Neuronal stem cell (in vitro differentiated cells): ENCODE results near the gene ZDHHC11.

Experiments used
- DNase-seq: peaks from one replicate; pipeline ENCODE4 v3.0.0-alpha.2; 2013; ENCODE audit warnings: low spot score
- H2AFZ ChIP-seq: one replicate; pipeline ENCODE4 v1.6.1; 2013; ENCODE audit warnings: mild to moderate bottlenecking, low read length, inconsistent platforms
- H2AK5ac ChIP-seq: 2 replicates; pipeline ENCODE4 v1.6.1; 2013; ENCODE audit warnings: low read depth, mild to moderate bottlenecking, inconsistent platforms, low read length, moderate library complexity, mixed read lengths
- H2BK120ac ChIP-seq: 2 replicates; pipeline ENCODE4 v1.6.1; 2013; ENCODE audit warnings: low read depth, mild to moderate bottlenecking, inconsistent platforms, low read length, moderate library complexity, mixed read lengths
- H2BK12ac ChIP-seq: one replicate; pipeline ENCODE4 v1.6.1; 2013; ENCODE audit warnings: low read length, inconsistent platforms
- H2BK15ac ChIP-seq: 2 replicates; pipeline ENCODE4 v1.6.1; 2013; ENCODE audit warnings: mild to moderate bottlenecking, low read length, inconsistent platforms, mixed read lengths
- H2BK5ac ChIP-seq: one replicate; pipeline ENCODE4 v1.6.1; 2013; ENCODE audit warnings: inconsistent platforms, mild to moderate bottlenecking, low read length, moderate library complexity
- H3K14ac ChIP-seq: one replicate; pipeline ENCODE4 v1.6.1; 2013; ENCODE audit warnings: low read length, inconsistent platforms
- H3K18ac ChIP-seq: 2 replicates; pipeline ENCODE4 v1.6.1; 2013; ENCODE audit warnings: low read length, inconsistent platforms
- H3K23ac ChIP-seq: 2 replicates; pipeline ENCODE4 v1.6.1; 2013; ENCODE audit warnings: low read depth, mild to moderate bottlenecking, mixed read lengths, low read length, inconsistent platforms; ENCODE audit not compliant: poor library complexity
- H3K27ac ChIP-seq: replicated peaks from 3 replicates; pipeline ENCODE4 v1.5.1; 2013; ENCODE audit warnings: low read length, inconsistent platforms
- H3K27me3 ChIP-seq, 3 experiments: 2 replicates each; pipeline ENCODE4 v1.6.1; 2013; ENCODE audit warnings: low read length in 3 of 3, mild to moderate bottlenecking in 2 of 3, inconsistent platforms in 1 of 3, low read depth in 1 of 3, mixed read lengths in 1 of 3, moderate library complexity in 1 of 3; ENCODE audit not compliant: control insufficient read depth in 3 of 3, insufficient read depth in 3 of 3
- H3K36me3 ChIP-seq, 2 donors: replicated peaks in 1 of 2; 2 replicates each; pipeline ENCODE4 v1.6.1; 2013; ENCODE audit warnings: low read length in 2 of 2; ENCODE audit not compliant: control insufficient read depth in 2 of 2, insufficient read depth in 2 of 2
- H3K4ac ChIP-seq: 2 replicates; pipeline ENCODE4 v1.6.1; 2013; ENCODE audit warnings: inconsistent platforms, mild to moderate bottlenecking, low read length, moderate library complexity
- H3K4me1 ChIP-seq, 2 donors: 1 replicate in 1 of 2; 2 replicates in 1 of 2; pipeline ENCODE4 v1.6.1; 2013; ENCODE audit warnings: low read length in 2 of 2, low read depth in 1 of 2; ENCODE audit not compliant: control insufficient read depth in 2 of 2, insufficient read depth in 1 of 2
- H3K4me2 ChIP-seq: one replicate; pipeline ENCODE4 v1.6.1; 2013; ENCODE audit warnings: mild to moderate bottlenecking, low read length, inconsistent platforms; ENCODE audit not compliant: insufficient read depth, poor library complexity, severe bottlenecking
- H3K4me3 ChIP-seq, 2 donors: 2 replicates each; pipeline ENCODE4 v1.5.1; 2013; ENCODE audit warnings: low read length in 2 of 2, mild to moderate bottlenecking in 2 of 2, inconsistent platforms in 1 of 2, moderate library complexity in 1 of 2
- H3K79me1 ChIP-seq: one replicate; pipeline ENCODE4 v1.6.1; 2013; ENCODE audit warnings: low read depth, mild to moderate bottlenecking, inconsistent platforms, low read length, moderate library complexity
- H3K9ac ChIP-seq: one replicate; pipeline ENCODE4 v1.6.1; 2013; ENCODE audit warnings: mild to moderate bottlenecking, low read depth, low read length, inconsistent platforms; ENCODE audit not compliant: poor library complexity
- H3K9me3 ChIP-seq, 2 donors: replicated peaks in 1 of 2; 2 replicates each; pipeline versions ENCODE3 to v1.6.1; 2013; ENCODE audit warnings: low read length in 2 of 2, mild to moderate bottlenecking in 2 of 2, inconsistent platforms in 1 of 2, low read depth in 1 of 2, mixed read lengths in 1 of 2, moderate library complexity in 1 of 2; ENCODE audit not compliant: control insufficient read depth in 2 of 2, insufficient read depth in 1 of 2
- H4K8ac ChIP-seq: one replicate; pipeline ENCODE4 v1.6.1; 2013; ENCODE audit warnings: low read depth, mild to moderate bottlenecking, inconsistent platforms, low read length, moderate library complexity
- H4K91ac ChIP-seq: one replicate; pipeline ENCODE4 v1.6.1; 2013; ENCODE audit warnings: low read length, low read depth, mild to moderate bottlenecking, inconsistent platforms; ENCODE audit not compliant: poor library complexity
- WGBS, 2 donors: extraction: QIAGEN DNeasy Blood & Tissue Kit; methylation state at CpG; one replicate each; pipeline ENCODE4 v1.1.7; 2013; ENCODE audit warnings: missing lambda C conversion rate in 2 of 2, mixed read lengths in 1 of 2; ENCODE audit not compliant: insufficient read length in 2 of 2, insufficient replicate concordance in 1 of 2; ENCODE audit errors: extremely low coverage in 2 of 2; 5-methylcytosine and 5-hydroxymethylcytosine counted together

ZDHHC11 gene

GRCh38 chr5:860506-861150 is 9.8 kb upstream of the ZDHHC11 start:
- Histone ChIP-seq H4K91ac (no peak overlapping the region), H3K4ac (no peak overlapping the region), H3K9me3 (peaks cover 0 to 8% of the 10 kb centered on the region in 2 donors), H3K36me3 (peaks cover 33 to 47% of the 10 kb centered on the region in 2 donors), H3K23ac (no peak overlapping the region), H3K4me1 (peaks cover 0 to 9% of the 10 kb centered on the region in 2 donors), H3K18ac (peak overlapping the region; percentile 57), H2BK120ac (no peak overlapping the region), H2BK15ac (no peak overlapping the region), H2AFZ (no peak overlapping the region), H4K8ac (peak overlapping the region; percentile 82), H2BK12ac (no peak overlapping the region), H3K27ac (no peak overlapping the region), H3K14ac (peak overlapping the region; percentile 8), H3K27me3 (peaks cover 0 to 2% (median 0%) of the 10 kb centered on the region in 3 experiments), H2AK5ac (no peak overlapping the region), H3K4me2 (no peak overlapping the region), H3K4me3 (no peak overlapping the region), H2BK5ac (peak overlapping the region; percentile 87), H3K79me1 (peaks cover 12% of the 10 kb centered on the region), H3K9ac (no peak overlapping the region)
- no peak for DNase-seq
- WGBS, 2 donors = no CpG with 5 or more reads among the region's 15 CpGs

- Histone ChIP-seq H2BK5ac (peak overlapping the region; percentile 90), H2AFZ (no peak overlapping the region), H3K4ac (no peak overlapping the region), H3K27me3 (peaks cover 0 to 2% (median 0%) of the 10 kb centered on the region in 3 experiments), H3K27ac (no peak overlapping the region), H3K4me2 (no peak overlapping the region), H2AK5ac (no peak overlapping the region), H3K9ac (no peak overlapping the region), H3K9me3 (peaks cover 0 to 8% of the 10 kb centered on the region in 2 donors), H2BK12ac (no peak overlapping the region), H3K4me1 (peaks cover 0 to 9% of the 10 kb centered on the region in 2 donors), H3K4me3 (no peak overlapping the region), H3K79me1 (peaks cover 10% of the 10 kb centered on the region), H2BK15ac (no peak overlapping the region), H3K18ac (no peak overlapping the region), H4K8ac (no peak overlapping the region), H3K14ac (no peak overlapping the region), H3K36me3 (peaks cover 25 to 39% of the 10 kb centered on the region in 2 donors), H3K23ac (no peak overlapping the region), H4K91ac (no peak overlapping the region), H2BK120ac (no peak overlapping the region)
- DNase-seq = no peak
- no CpG with 5 or more reads among the region's 16 CpGs for WGBS, 2 donors
Observed at GRCh38 chr5:859798-860296, 9.1 kb upstream of the ZDHHC11 start.

GRCh38 chr5:859391-859790 is 8.6 kb upstream of the ZDHHC11 start:
- Histone ChIP-seq H4K8ac (no peak overlapping the region), H3K4me3 (no peak overlapping the region), H3K4me2 (no peak overlapping the region), H3K23ac (no peak overlapping the region), H2AK5ac (no peak overlapping the region), H3K14ac (no peak overlapping the region), H2BK12ac (no peak overlapping the region), H3K4me1 (peaks cover 0 to 9% of the 10 kb centered on the region in 2 donors), H3K36me3 (peaks cover 20 to 34% of the 10 kb centered on the region in 2 donors), H2BK5ac (no peak overlapping the region), H3K27ac (no peak overlapping the region), H2BK15ac (no peak overlapping the region), H3K4ac (no peak overlapping the region), H3K27me3 (peaks cover 0 to 2% (median 0%) of the 10 kb centered on the region in 3 experiments), H2BK120ac (no peak overlapping the region), H3K9ac (no peak overlapping the region), H4K91ac (no peak overlapping the region), H3K18ac (no peak overlapping the region), H2AFZ (no peak overlapping the region), H3K79me1 (peaks cover 9% of the 10 kb centered on the region), H3K9me3 (peaks cover 0 to 8% of the 10 kb centered on the region in 2 donors)
- DNase-seq = no peak
- no CpG with 5 or more reads among the region's 16 CpGs for WGBS, 2 donors

GRCh38 chr5:858726-859125 is 7.9 kb upstream of the ZDHHC11 start:
- Histone ChIP-seq H3K36me3 (peaks cover 15 to 28% of the 10 kb centered on the region in 2 donors), H2BK15ac (no peak overlapping the region), H3K9me3 (peaks cover 0 to 8% of the 10 kb centered on the region in 2 donors), H2BK12ac (no peak overlapping the region), H4K8ac (no peak overlapping the region), H2BK120ac (no peak overlapping the region), H2AFZ (no peak overlapping the region), H3K79me1 (peaks cover 11% of the 10 kb centered on the region), H3K14ac (no peak overlapping the region), H2BK5ac (no peak overlapping the region), H3K4me1 (peaks cover 0 to 9% of the 10 kb centered on the region in 2 donors), H3K27ac (no peak overlapping the region), H4K91ac (no peak overlapping the region), H3K23ac (peak overlapping the region; percentile 10), H2AK5ac (no peak overlapping the region), H3K9ac (no peak overlapping the region), H3K4me3 (no peak overlapping the region), H3K4me2 (no peak overlapping the region), H3K4ac (no peak overlapping the region), H3K18ac (no peak overlapping the region), H3K27me3 (peaks cover 0 to 2% (median 0%) of the 10 kb centered on the region in 3 experiments)
- no peak for DNase-seq
- no CpG with 5 or more reads among the region's 11 CpGs for WGBS, 2 donors
